ENCODE data around the gene TMPRSS6.

TMPRSS6 gene

GRCh38 chr22:37139762-37140161, 30.2 kb upstream of the TMPRSS6 start:
- DNase-seq = no peak

- no peak for DNase-seq
Observed at GRCh38 chr22:37138849-37139561, 29.5 kb upstream of the TMPRSS6 start.

DNA sequence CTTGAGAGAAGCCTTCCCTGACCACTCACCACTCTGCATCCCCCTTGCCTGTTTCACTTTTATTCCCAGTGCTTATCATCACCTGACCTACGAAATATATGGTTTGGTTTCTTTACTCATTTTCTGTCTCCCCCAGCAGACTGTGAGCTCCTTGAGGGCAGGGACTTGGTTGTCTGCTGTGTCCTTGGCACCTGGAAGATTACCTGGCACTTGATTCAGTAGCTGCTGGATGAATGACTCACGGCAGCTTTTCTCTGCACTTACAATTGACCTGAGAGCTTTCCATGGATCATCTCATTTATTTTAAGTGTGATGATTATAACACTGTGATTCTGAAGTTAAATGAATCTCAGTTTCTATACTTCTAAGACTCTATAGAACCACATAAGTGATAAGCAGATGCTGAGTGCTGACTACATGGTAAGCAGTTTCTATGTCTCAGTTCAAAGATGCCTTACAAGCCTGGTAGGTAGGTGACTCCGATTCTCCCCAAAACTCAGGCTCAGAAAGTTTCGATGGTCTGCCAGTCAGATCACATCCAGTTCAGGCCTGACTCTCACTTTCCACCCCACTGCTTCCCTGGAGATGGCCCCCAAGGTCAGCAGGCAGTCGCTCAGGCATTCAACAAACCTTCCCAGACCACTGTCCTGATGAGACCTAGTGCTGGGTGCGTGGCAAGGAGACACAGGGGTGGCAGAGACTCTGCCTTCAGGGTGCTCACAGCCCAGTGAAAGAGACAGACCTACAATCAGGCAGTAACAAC, 28.6 kb upstream of the TMPRSS6 start:
- no peak for DNase-seq

DNA sequence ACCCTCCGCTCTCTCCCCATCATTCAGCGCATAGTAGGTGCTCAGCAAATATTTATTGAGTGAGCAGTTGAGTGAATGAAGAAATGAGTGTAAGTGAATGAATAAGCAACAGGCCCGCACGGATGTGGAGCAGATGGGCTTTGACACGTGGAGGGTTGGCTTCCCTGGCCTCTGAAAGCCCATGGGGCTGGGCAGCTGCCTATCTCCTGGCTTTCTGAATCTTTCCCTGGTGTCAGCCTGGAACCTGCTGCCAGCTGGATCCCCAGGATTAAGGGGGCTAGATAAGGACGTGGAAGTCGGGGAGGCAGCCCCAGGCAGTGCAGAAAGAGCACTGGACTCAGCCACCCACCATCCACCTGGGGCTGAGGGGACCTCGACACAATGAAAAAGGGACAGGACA, 27.6 kb upstream of the TMPRSS6 start:
- no peak for DNase-seq

GRCh38 chr22:37135023-37135422, 25.5 kb upstream of the TMPRSS6 start:
- DNase-seq = no peak

DNA sequence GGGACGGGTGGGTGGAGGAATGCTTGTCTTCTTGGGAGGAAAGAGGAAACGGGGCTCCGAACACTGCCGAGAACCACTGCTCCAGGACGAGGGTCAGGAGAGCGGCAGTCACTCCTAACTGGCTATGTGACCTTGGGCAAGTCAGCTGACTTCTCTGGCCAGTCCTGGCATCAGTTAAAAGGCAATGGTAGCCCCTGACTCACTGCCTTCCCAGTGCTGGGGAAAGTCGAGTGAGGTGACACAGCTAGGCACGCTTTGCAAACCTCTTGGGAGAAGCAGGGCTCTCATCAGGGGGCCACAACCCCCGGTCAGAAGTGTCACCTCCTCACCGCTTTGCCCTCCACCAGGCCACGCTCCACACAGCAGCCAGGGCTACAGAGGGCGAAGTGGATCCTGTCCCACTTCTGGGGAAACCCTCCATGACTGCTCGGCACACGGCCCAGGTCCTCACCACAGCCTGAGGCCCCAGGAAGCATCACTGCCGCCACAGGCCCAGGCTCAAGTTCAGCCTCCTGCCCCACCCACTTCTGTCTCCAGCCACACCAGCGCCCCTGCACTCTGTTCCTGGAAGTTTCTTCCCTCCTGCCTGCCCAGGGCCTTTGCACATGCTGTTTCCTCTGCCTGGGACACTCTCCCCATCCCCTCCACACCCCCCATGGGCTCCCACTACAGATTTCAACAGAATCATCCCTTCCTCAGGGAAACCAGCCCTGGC, 23.9 kb upstream of the TMPRSS6 start:
- no peak for DNase-seq

DNA sequence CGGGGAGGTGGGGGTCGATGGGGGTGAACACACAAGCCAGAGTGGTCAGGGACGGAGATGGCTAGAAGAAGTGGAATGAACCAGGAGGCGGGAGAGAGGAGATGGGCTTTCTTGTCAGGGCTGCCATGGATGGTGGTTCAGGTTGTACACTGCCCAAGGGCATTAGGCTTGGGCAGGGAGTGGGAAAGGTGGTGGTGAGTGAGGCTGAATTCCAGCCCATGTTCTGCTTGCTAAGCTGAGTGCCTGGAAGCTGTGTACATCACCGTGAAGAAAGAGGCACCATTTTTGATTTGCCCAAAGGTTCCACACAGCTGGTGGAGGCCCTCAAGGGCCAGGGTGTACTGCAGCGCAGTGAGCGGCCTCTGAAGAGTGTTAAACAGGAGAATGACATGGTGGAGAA, 23.3 kb upstream of the TMPRSS6 start:
- no peak for DNase-seq

GRCh38 chr22:37129866-37130441, 20.4 kb upstream of the TMPRSS6 start:
- DNase-seq = no peak

DNA sequence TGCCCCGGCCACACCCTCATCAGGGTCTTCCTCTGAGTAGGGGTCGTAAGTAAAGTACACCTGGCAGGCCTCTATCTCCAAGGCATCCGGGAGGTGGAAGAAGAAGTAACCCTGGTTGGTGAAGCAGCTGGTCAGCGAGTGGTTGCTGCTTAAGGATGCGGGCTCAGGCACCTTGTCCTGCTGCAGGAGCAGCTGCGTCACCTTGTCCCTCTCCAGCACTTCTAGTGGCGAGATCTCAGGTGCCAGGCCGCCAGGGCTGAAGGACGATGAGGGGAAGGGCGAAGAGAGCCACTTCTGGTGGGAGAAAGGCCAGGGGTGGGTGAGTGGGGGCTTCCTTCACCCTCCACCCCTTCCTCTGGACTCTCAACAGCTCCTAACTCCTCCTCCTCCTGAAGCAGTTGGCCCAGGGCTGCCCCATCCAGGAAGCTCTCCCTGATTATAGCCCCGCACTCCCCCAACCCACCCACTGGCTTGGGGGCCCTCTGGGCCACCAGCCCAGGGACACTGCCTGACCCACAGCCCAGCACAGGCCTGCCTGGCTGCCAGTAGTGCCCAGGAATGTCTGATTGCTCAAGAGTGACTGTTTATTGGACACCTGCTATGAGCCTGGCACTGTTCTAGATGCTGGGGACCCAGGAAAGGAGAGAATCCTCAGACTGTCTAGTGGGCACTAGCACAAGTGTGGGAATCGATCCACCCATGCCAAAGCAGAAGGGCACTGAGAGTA, 19.2 kb upstream of the TMPRSS6 start:
- no peak for DNase-seq

GRCh38 chr22:37127350-37127878, 17.9 kb upstream of the TMPRSS6 start:
- DNase-seq = no peak

- no peak for DNase-seq
Observed at GRCh38 chr22:37126882-37127281, 17.4 kb upstream of the TMPRSS6 start.

- no peak for DNase-seq
Observed at GRCh38 chr22:37126383-37126782, 16.9 kb upstream of the TMPRSS6 start.

DNA sequence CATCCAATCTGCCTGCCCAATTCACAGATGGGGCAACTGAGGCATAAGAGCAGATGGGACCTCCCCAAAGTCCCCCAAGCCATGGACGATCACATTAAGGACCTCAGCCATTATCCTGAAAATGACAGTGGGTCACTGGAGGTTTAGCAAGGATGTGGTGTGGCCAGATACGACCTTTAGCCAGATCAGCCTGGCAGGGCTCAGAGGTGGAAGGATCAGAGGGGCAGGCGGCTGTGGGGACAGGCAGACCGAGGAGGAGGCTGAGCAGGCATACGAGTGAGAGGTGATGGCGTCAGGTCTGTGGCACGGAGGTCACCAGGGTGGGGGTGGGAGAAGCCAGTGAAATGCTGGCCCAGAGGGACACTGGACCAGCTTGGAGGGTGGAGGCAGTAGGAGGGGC, 14.1 kb upstream of the TMPRSS6 start:
- no peak for DNase-seq

- DNase-seq = no peak
Observed at GRCh38 chr22:37122598-37123180, 13.2 kb upstream of the TMPRSS6 start.

DNA sequence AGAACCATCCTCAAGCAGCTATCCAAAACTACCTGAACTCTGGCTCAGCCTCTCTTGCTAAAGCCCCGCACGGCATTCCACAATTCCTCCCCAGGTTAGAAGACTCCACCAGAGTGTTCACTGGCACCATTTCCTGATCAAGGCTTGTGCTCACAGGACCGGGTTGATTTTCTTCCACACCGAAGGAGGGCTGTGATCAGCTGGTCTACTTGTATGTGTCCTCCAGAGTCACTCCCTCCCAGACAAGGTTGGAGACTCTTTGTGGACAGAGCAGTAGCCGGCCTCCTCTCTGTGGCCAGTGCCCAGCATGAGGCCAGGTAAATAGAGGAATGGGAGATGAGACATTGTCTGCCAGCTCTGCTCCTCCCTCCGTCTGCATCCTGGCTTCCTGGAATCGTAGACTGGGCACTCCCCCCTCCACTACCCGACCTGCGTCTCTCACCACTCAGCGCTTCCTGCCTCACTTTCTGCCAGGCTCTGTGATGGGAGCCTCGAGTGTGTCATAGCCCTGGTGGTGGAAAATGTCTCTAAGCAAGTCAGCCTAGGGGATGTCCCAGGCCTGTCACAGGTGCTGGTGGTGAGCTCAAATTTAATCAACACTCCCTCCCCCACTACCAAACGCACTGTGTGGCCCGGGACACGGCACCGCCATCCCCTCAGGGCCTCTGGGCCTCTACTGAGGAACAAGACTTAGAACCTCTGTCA, 12.5 kb upstream of the TMPRSS6 start:
- no peak for DNase-seq

DNA sequence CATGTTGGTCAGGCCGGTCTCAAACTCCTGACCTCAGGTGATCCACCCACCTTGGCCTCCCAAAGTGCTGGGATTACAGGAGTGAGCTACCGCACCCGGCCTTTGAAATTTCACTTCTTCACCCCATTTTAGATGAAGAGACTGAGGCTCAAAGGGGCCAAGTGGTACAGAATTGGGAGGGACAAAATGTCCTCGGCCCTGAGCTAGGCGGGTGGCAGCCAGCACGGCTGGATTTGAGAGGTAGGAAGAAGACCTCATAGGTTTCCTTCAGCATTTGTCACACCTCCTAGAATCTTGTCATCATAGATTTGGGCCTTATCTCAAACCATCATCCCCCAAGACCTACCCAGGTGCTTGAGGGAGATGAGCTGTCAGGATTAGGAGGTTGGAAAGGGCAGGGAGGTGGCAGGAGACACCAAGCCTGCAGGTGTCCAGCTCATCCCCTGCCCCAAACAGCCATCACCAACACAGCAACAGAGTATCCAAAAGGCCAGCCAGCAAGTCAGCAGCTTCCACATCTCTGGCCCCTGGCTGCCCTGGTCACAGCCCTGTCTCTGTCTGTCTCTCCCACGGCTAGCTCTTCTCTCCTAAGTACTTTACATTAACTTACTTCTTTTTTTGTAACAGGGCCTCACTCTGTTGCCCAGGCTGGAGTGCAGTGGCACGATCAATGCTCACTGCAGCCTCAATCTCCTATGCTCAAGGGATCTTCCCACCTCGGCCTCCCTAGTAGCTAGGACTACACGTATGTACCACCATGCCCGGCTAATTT, 11.2 kb upstream of the TMPRSS6 start:
- no peak for DNase-seq

GRCh38 chr22:37119872-37120271, 10.4 kb upstream of the TMPRSS6 start:
- no peak for DNase-seq

GRCh38 chr22:37118083-37118482, 8.6 kb upstream of the TMPRSS6 start:
- no peak for DNase-seq

GRCh38 chr22:37117092-37117491, 7.6 kb upstream of the TMPRSS6 start:
- DNase-seq = no peak

- no peak for DNase-seq
Observed at GRCh38 chr22:37115032-37115431, 5.5 kb upstream of the TMPRSS6 start.

- no peak for DNase-seq
Observed at GRCh38 chr22:37113757-37114156, 4.2 kb upstream of the TMPRSS6 start.
